ENCODE results near the gene SNX20.

- TF ChIP-seq CTCF (IDR thresholded peaks at IDR 0.05) = no peak
- no peak for TF ChIP-seq POLR2A (IDR thresholded peaks at IDR 0.05)
Observed at GRCh38 chr16:50673496-50674275, 7.4 kb downstream of the SNX20 start.
